HG02642 (cell line): ENCODE data around the gene MLIP.

Experiments used
- ATAC-seq: cut with Tn5 transposase; IDR thresholded peaks from one replicate; pipeline ENCODE4 v1.9.1; 2021; ENCODE audit warnings: mild to moderate bottlenecking; ENCODE audit not compliant: unreplicated experiment, poor library complexity

Gene MLIP

DNA sequence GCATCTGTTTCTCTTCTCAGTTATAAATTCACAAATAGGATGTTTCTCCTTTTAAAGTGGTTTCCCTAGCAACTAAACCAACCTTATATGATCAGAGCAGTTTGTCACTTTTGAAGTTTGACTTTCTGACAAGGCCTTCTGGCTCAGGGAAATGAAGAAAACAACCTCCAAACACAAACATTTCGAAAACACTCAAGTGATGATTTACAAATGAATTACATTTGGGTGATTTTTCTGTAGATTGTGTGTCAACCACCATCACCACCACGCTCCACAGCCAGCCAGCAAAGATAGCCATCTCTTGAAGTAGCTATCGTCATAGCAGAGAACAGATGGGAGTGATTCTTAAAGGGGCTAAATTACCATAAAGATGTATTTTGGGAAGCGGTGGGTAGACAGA is 16.5 kb upstream of the MLIP start:
- ATAC-seq, result no peak

DNA sequence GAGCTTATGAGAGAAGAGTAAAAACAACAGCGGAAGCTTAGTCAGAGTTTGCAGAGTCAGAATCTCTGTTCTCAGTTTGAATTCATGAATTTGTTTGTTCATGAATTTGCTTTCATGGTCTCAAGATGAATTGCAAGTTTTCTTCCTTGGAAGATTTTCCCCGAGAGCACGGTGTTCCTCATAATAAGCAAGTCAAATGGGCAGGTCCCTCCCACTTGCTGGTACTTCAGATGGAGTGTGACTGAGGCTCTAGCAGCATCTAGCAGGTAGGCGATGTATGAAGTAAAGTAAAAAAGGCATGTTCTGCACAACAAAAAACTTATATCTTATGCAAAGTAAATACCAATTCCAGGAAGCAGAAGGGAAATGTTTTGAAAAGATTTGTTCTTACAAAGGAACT is 15.5 kb upstream of the MLIP start:
- ATAC-seq, result no peak

DNA sequence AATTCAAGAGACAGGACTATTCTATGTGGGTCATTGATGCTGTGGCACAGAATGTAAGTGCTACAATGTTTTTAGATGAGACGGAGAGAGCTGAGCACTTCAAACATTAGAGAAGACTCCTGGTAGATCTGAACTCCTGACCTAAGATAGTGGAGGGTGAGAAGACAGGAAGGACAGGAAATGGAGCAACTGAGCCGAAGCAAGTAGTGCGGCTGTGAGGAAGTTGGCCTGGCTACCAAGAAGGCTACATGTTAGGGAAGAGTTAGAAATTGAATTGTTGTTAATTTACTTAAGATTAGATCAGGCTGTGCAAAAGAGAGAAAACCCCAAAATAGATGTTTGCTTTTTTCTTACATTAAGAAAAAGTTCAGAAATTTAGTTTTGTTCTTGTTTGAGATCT is 14.4 kb upstream of the MLIP start:
- no peak for ATAC-seq

DNA sequence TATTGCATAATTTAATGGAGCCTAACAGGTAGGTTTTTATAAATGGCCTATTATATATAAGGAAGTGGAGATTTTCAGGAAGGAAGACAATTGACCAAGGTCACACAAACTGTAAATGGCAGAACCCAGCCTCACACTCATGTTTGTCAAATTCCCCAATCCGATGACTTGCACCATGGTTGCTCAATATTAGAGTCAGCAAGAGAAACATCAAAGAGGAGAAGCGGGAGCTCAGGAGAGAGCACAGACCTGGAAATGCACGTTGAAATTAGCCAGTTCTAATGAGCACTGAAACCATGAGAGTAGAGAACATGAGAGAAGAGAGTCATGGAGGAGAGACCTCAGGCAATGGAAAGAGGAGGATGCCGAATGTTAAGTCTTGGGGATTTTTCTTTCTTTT is 13.5 kb upstream of the MLIP start:
- no peak for ATAC-seq

DNA sequence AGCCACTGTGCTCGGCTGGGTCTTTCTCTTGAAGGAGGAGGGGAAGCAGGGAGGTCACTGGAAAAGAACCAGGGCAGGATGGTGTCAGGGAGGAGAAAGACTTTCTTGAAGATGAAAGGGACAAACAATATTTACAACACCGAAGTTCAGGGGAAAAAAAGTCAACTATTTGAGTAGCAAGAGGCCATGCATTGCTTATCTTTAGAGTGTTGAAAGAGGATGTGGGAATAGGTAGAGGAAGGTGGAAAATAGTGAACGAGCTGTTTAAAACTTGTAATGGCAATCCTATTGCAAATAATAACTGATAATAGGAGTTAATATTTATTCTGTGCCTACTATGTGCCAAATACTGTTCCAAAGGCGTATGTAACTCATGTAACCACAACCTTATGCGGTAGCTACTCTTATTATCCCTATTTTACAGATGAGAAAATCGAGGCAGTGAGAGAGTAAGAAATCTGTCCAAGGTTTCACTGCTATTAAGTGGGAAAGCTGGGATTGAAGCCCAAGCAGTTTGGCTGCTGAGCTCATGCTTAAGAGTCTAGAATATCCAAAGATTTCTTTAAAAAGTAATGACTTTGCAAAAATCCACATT is 12.7 kb upstream of the MLIP start:
- no peak for ATAC-seq

DNA sequence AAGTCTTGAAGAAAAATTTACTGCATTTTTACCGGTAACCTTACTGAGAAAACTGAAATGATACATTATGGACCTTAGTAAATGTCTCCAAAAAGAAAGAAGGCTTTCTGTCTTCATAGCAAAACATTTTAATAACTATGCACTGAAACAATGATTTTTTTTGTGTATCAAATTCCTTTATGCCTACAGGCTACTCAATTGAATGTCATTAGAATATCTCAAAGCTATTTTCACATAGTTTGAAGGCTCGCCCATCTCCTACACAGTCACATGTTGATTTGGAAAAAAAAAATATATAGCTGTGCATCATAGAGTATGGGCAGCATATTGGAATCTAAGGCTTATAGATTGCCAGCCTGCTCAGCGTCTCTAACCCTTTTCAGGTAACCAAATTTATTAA is 12.0 kb upstream of the MLIP start:
- no peak for ATAC-seq

DNA sequence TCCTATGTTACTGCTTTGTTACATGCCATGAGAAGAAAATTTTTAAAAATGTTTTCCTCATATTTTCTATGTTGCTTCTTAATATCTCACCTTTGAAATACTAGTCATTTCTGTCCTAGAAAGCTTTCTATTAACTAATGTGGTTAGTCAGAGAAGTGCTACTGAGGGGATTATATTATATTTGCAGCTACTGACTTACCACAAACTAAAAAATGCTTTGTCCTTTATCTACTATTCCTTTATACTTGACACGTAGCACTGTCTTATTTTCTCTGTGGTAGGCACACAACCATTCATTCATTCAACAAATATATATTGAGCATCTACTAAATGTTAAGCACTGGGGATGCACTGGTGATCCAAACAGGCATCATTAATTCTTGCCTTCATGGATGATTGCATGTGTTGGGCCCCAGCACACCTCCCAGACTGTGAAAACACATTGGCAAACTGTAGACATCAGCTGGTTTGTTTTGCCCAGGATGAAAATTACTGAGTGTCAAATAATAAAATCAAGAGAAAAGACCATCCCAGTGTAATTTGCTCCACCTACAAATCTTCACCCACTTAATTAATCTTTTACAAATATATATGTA is 10.7 kb upstream of the MLIP start:
- peak; percentile 59 for ATAC-seq

DNA sequence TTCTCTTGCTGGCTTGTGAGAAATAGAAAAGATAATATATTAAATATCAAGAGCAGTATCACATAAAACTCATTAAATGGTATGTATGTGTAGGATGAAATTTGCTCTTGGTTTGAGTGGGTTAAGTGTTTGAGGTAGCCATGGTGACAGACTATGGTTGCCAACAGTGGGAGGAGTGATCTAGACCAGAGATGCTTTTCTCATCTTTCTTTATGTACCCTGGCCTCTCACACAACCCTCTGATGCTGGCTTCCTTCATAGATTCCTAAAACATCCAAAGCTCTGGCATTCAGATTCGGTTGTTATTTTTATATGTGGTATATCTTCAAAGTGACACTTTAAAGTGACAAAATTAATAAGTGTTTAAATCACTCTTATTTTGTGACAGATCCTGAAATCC is 9.0 kb upstream of the MLIP start:
- no peak for ATAC-seq

DNA sequence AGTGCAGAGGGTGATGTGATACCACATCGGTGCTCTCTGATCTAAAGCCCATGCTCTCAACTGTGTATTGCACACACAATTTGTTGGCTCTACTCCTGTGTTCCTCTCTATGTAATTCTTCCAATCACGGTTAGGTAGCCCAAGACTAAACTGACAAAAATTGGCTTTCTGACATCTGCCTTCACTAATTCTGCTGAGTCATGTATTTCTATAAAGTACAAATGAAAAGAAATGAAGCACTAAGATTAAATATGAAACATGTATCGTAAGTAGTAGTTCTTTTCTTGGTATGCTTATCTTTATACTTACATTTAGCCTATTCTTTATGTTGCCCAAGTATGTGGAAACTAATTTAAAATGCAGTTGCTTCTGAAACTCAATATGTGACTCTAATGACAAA is 7.7 kb upstream of the MLIP start:
- ATAC-seq, result no peak

DNA sequence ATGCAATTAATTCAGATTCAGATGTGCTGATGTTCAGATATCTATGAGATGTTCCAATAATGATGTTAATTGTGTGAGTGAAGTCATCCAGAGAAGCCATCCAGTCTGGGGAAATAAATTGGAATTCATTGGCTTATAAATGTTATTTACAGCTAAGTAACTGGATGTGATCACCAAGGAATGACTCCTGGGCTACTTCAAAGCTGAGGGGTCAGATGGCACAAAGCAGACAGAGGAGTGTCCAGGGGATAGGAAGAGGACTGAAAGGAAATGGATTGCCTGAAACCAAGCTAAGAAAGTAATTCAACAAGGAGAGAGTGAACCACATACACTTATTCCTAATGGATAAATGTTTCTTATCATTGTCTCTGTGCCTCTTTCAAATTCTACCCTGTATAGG is 4.5 kb upstream of the MLIP start:
- no peak for ATAC-seq

DNA sequence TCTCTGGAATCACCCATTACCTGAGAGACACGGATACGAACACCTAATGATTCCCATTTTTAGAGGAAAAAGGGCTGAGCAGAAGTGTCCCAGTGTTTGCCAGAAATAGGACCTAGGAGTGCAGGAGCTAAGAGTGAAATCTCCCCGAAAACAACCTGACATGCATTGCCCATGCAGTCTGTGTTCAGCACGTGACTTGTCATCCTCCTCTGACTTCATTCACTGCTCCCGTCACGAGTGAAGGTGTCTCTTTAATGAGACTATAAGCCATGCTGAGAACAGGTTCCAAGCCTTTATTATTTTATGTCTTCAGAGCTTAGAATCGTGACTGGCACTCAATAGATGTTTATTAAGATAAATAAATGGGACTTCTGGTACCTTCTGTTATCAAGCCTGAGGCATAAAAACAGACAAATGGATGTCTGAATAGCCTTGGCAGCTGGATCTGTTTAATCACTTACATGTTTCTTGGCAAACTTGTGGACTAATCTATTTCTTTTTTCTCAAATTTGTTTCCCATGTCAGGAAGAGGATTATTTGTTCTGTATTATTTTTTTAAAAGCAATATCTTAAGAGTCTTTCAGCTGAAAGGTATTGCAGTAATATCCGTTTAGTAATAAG is 3.7 kb upstream of the MLIP start:
- no peak for ATAC-seq

DNA sequence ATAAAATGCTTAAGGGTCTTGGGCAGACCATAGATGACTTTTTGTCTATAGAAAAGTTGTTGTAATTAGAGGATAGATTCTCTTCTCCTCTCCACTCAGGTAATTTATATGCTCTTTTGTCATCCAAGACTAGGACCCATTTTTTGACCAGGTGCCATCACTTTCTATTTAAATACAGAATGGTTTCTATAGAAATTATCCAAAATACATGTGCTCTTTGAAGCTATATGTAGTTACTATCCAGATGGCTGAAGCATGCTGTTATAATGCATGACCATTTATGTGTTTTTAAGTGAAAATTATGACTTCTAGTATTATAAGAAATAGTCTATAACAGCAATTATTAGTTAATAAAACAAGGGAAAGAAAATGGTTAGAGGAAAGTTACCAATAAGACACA is 3.0 kb upstream of the MLIP start:
- ATAC-seq, result no peak

DNA sequence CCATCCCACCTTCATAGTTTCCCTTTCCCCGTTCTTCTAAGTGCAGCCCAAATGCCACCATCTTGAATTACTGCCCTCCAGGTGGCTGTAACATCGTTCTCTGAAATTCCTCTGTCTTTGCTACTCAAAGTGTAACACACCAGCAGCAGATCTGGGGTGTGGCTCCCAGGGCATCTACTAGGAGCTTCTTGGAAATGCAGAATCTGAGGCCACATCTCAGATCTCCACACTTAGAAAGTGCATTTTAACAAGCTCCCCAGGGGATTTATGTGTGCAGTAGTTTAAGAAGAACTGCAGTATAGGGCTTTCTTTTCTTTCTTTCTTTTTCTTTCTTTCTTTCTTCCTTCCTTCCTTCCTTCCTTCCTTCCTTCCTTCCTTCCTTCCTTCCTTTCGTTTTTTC is 1.7 kb upstream of the MLIP start:
- no peak for ATAC-seq

DNA sequence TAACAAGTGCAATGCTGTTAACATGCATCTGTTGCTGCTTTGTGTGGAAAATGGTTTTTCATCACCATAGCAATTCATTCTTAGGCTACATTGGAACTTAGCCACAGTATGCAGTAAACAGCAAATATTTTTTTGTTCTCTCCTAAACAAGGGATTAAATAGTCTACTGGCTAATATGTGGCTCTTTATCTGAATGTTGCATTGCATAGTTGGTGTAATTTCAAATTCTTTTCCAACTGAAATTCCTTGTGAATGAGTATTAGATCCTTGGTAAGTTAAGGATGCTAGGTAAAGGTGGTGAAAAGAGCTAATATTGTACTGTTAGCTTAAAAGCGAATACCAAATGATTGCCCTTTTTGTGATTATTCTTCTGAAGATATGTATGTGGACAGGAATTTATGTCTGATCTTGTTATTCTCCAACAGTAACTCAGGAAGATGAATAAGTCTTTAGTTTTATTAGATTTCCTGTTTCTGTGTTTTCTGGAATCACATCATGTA is 958 bp downstream of the MLIP start:
- no peak for ATAC-seq

DNA sequence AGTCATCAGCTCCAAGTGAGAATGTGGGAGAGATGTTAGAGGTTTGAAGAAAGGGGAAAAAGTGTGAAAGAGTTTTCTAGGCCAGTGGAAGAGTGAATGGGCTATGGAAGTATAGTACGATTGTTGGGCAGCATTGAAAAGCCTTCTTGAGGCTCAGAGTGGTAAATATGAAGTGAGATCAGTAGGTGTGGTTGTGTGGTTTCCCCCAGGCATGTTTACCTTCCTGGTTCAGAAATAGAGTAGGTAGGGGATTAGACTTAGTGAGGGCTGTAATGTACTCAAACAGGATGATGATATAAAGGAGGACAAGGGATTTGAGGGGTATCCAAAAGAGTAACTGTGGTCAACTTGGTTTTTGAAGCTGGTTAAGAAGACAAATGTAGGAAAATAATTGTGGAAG is 3.7 kb downstream of the MLIP start:
- ATAC-seq, result no peak

DNA sequence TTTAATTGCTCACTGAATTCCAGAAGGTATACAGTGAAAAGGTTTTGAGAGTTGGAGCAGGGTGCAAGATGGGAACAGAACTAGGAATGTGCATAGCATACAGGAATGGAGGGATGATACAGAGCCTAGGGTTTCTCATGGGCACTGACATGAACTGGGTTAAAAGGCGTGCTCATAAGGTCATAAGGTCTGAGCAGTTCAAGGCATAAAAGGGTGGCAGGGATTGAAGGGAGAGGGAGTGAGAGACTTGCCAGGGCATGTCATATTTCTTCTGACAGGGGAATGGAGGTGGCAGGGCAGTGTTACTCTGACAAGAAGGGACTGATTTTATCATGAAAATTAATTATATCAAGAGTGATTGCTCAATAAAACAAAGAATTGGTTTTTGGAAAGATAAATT is 4.7 kb downstream of the MLIP start:
- ATAC-seq, result no peak

DNA sequence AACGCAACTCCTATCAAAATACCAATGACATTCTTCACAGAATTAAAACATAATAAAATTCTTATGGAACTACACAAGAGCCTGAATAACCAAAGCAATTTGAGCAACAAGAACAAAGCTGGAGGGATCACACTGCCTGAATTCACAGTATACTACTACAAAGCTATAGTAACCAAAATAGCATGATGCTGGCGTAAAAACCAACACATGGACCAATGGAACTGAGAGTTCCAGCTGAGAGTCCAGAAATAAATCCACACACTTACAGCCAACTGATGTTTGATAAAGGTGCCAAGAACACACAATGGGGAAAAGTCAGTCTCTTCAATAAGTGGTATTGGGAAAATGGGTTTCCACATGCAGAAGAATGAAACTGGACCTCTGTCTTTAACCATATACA is 6.9 kb downstream of the MLIP start:
- ATAC-seq, result no peak

DNA sequence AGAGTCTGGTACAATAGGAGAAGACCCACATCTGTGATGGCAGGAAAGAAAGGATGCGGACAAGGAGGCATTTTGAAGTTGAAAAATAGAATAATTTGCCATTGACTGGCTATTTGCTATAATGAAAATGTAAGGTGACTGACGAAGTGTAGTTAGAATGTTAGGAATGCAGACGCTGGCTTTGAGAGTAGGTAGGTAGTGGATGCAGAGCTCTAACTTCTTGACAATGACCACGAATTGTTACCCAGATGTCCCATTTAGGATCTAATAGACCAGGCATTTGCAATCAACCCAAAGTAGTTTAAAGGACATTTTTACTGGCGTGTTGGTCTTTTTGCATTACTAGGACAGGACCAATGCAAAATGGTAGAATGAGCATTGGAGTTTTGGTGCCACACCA is 14.2 kb downstream of the MLIP start:
- no peak for ATAC-seq

DNA sequence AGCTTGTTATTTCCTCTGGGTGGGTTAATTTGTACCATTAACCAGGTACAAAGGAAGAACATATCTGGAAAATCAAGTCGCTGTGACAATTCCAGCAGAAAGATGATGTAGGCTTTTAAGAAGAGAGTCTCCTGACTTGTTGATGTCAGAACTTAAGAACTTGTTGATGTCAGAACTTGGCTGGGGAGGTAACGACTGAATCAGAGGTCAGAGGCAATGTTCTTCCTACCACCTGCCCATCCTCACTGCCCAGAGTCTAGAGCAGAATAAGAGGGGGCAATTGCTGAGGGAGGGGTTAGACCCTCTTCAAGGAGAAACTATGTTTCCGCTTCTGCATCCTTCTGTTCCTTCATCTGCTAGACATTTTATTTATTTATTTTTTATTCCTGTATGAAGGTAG is 18.9 kb downstream of the MLIP start:
- no peak for ATAC-seq

DNA sequence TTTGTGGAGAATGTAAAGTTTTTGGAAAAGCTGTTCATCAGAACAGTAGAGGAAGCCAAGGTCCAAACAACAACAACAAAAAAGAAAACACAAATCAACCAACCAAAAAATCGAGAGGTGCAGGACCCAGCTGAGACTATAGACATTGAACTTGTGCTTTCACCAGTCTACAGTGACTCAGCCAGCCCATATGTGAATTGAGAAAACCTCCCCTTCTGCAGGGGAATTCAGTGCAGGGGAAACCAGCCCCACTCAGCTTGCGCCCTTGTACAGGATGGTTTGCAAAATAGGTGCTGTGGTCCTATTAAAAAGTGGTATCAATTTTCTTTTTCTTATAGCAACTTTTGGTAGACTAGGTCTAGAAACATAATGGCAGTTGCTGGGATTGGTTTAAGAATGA is 21.3 kb downstream of the MLIP start:
- no peak for ATAC-seq

DNA sequence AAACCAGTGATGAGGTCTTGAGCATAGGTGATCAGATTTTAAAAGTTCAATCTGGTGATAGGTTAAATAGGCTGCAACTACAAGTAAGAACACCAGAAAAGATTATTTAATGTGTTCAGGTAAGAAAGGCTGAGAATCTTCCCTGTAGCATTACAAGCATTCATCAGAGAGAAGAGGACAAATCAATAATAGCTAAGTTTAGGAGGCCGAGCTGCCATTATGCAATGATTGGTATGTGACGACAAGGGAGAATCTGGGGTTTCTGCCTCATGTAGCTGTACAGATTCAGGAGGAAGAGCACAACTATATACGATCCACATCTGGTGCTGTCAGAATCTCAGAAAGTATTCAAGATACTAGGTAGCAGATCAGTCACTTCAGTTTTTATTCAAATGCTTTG is 21.9 kb downstream of the MLIP start:
- ATAC-seq, result no peak

DNA sequence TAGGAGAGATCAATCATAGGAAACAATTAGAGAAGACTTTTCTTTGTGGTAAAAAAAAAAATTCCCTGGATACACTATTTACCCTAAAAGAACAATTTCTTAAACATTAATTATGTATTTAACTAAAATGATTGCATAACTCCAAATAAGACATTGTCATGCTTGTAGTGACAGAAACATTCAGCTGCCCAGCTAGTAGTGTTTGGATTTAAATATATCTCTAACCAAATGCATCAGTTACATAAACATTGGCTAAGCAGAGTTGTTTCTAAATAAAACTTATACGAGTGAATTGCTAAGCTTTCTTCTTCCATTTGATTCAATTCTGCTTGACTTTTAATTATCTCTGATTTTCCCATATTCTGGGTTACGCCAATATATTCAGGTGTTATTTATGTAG is 23.7 kb downstream of the MLIP start:
- ATAC-seq, result no peak
